ENCODE results near the gene TAF1A.

- TF ChIP-seq FOXM1 (IDR thresholded peaks at IDR 0.05; ENCODE audit: borderline replicate concordance) (no peak), LEF1 (IDR thresholded peaks at IDR 0.05; ENCODE audit: borderline replicate concordance) (no peak), ARNT (IDR thresholded peaks at IDR 0.05) (no peak), ZNF384 (IDR thresholded peaks at IDR 0.05) (no peak)
Measured at GRCh38 chr1:222634180-222635013, 44.7 kb upstream of the TAF1A start.

Measured in HEK293T (cell line).